GM12873 (cell line): ENCODE measurements around the gene EFR3B.

ENCODE experiments used
- CTCF ChIP-seq: IDR thresholded peaks from 2 replicates; pipeline ENCODE4 v1.5.1; 2012; ENCODE audit warnings: low read depth, mild to moderate bottlenecking, moderate library complexity, low read length, control low read depth; ENCODE audit not compliant: insufficient read depth; ENCODE audit errors: missing control alignments

The EFR3B gene

GRCh38 chr2:25127646-25128045 lies 85.8 kb downstream of the EFR3B start:
- no peak for TF ChIP-seq CTCF

DNA sequence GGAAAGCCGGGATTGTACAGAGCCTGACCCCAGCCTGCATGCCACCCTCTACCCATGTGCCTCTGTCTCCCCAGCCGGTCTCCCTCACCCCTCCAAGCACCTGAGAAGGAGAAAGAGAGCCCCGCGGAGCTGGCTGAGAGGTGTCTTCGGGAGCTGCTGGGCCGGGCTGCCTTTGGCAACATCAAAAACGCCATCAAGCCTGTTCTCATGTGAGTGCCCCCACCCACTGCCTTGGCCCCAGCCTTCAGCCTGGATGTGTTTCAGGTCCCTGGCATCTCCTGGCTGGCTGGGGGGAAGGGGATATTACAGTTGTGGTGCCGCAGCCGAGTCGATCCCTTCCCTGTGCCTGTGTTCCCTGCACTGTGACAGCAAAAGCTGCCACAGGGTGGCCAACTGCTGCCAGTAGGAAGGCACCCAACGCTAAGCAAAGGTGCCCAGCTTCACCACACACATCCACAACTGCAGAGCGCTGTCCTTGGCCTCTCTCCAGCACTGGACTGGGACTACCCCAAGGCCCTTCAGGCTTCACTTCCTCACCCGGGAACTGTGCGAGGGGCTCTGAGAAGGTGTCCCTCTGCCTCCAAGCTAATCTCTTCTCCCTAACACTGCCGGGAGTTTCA lies 88.1 kb downstream of the EFR3B start:
- TF ChIP-seq CTCF, result no peak

DNA sequence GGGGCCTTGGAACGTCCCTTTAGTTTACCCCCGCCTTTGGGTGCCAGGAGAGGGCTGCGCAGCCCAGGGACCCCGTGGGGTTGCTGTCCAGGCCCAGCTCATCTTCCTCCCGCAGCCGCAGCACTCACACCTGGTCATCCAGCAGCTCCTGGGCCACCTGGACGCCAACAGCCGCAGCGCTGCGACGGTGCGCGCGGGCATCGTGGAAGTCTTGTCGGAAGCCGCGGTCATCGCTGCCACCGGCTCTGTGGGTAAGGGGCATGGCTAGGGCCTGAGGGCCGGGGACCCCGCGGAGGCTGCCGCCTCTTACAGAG lies 89.3 kb downstream of the EFR3B start:
- no peak for TF ChIP-seq CTCF

DNA sequence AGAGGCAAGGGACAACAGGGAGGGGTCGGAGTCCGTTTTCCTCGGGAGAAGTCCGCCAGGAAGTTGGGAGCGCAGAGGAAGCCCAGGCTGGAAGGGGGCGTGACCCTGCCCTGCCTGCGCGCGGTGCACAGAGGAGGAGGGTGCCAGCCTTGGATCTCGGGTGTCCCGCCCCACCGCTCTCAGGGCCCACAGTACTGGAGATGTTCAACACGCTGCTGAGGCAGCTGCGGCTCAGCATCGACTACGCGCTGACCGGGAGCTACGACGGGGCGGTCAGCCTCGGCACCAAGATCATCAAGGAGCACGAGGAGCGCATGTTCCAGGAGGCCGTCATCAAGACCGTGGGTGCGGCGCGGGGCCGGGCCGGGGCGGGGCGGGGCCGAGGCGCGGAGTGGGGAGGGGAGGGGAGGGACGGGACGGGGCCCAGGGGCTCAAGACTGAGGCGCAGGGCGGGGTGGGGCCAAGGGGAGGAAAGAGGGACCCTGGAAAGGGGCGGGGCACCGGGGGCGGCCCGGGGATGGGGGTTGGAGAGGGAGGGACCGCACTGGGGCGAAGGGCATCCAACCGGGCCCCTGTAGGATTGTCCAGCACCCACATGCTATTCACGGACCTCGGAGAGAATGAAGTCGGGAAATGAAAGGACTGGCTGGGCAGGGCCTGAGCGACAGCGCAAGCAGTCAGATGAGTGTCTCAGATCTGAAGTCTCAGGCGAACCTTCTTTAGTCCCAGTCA lies 89.9 kb downstream of the EFR3B start:
- TF ChIP-seq CTCF, result no peak

- TF ChIP-seq CTCF, result no peak
Measured at GRCh38 chr2:25132299-25132635, 90.4 kb downstream of the EFR3B start.

GRCh38 chr2:25132693-25133092 lies 90.8 kb downstream of the EFR3B start:
- no peak for TF ChIP-seq CTCF

DNA sequence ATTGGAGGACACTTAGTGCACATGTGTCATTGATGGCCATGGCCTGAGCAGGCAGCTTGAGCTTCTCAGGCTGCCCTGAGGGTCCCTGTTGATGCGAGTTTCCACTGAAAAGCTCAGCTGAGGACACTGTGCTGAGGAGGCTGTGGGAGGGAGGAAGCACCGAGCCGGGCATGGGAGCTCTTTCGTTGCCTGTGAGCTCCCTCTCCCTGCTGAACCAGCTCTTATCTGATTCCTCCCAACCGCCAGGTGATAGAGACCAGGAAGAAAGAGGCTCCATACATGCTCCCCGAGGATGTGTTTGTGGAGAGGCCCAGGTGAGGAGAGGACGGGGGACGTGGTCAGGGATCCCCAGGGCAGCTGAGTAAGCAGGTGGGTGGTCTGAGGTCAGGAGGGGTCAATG lies 99.2 kb downstream of the EFR3B start:
- TF ChIP-seq CTCF, result no peak
